ENCODE data around the gene CD2AP.

GRCh38 chr6:47438481-47439347 lies 38.9 kb upstream of the CD2AP start:
- TF ChIP-seq, protein P1, sequence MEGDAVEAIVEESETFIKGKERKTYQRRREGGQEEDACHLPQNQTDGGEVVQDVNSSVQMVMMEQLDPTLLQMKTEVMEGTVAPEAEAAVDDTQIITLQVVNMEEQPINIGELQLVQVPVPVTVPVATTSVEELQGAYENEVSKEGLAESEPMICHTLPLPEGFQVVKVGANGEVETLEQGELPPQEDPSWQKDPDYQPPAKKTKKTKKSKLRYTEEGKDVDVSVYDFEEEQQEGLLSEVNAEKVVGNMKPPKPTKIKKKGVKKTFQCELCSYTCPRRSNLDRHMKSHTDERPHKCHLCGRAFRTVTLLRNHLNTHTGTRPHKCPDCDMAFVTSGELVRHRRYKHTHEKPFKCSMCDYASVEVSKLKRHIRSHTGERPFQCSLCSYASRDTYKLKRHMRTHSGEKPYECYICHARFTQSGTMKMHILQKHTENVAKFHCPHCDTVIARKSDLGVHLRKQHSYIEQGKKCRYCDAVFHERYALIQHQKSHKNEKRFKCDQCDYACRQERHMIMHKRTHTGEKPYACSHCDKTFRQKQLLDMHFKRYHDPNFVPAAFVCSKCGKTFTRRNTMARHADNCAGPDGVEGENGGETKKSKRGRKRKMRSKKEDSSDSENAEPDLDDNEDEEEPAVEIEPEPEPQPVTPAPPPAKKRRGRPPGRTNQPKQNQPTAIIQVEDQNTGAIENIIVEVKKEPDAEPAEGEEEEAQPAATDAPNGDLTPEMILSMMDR (IDR thresholded peaks at IDR 0.05; ENCODE audit: low read length), result no peak
- no peak for TF ChIP-seq EZH2 (optimal IDR thresholded peaks at IDR 0.05; ENCODE audit: low read depth, low read length)
